HG02884 (cell line): Measurements from ENCODE around the gene FAM124A.
A peak's percentile ranks its signal among the peaks of the same experiment; 100 is the strongest.

Source experiments
- ATAC-seq: cut with Tn5 transposase; IDR thresholded peaks from one replicate; pipeline ENCODE4 v1.9.1; 2021; ENCODE audit warnings: mild to moderate bottlenecking, moderate library complexity; ENCODE audit not compliant: unreplicated experiment

Gene FAM124A

DNA sequence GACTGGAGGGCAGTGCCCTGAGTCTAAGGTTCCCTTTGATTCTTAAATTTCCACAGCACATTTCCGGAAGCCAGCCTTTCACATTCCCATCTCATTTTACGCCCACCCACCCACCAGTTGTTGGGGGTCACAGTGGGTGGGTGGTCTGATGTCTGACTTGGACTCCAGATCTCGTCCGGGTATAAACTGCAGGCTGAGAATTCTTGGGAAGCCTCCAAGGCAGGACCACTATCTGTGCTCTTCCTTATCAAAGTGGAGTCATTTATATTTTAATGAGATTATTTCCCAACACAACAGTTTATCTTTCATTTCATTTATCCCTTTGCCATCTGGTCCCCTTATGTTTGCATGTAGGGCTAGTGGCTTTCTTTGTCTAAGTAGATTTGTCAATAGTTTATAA lies 3.6 kb upstream of the FAM124A start:
- ATAC-seq = no peak

GRCh38 chr13:51220706-51221105 lies 1.5 kb upstream of the FAM124A start:
- ATAC-seq = no peak

DNA sequence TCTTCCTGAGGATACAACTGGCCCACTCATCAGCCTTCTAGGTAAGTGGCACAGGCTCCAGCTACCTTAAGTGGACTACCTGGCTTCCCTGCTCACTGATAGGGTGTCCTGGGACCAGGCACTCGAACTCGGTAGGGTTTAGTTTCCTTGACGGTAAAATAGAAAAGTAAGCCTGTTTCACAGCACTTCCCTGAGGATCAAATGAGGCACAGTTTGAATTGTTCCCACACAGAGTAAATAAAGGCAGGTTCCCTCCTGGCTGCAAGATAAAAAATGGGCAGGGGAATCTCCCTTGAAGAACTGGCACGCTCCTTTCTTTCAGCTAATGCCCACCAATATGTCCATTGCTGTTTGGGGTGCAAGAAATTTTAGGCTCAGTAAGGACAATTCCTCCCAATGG lies 1.1 kb upstream of the FAM124A start:
- no peak for ATAC-seq

DNA sequence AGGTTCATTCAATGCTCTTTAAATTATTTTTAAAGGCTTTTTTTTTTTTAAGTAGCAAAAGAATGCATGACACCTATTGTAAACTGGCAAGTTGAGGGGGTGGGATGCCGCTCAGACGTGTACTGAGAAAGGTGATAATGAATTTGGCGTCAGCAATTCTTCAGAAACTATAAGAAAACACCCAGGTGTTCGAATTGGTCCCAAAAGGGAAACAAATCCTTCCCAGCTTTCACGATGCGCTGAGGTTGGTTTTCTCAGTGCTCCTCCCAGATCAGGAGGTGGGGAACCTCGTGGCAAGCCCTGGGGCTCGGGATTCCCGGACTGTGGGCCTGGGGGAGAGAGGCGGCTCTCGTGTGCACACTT lies 543 bp upstream of the FAM124A start:
- ATAC-seq = no peak

DNA sequence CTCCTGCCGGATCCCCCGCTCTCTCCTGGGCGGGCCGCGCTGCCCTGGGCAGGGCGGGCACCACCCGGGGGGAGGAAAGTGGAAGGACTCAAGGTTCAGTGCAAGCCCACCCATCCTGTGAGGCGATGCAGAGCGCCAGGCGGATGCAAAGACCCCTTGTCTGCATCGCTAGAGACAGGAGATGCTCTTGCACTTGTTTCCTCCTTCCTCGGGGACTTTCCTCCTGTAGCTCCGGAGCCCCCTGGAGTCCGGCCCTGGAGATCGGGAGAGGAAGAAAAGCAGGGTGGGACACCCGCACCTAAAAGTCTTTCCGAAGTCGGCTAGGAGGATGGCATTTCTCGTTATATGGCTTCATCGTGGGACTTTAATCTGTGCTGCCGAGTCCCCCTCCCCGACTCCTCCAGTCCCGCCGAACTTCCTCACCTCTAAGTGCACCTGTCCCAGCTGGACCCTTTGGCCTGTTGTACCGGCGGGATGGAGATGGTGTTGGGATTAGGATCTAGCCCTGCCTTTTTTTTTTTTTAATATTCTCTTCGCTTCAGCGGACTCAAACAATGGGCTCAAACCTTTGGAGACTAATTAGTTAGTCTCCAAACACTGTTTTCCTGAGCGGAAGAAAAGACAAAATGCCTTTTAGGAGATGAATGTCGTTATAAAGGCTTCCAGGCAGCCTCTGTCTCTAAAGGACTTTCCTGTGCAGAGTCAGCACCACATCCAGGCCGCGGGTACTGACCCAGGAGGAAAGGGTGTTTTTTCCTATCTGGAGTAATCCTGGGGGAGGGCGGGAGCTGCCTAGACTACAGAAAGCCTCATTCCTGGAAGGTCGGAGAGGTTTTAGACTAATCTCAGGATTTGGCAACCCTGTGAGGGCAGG lies 725 bp downstream of the FAM124A start:
- ATAC-seq = peak; percentile 14

DNA sequence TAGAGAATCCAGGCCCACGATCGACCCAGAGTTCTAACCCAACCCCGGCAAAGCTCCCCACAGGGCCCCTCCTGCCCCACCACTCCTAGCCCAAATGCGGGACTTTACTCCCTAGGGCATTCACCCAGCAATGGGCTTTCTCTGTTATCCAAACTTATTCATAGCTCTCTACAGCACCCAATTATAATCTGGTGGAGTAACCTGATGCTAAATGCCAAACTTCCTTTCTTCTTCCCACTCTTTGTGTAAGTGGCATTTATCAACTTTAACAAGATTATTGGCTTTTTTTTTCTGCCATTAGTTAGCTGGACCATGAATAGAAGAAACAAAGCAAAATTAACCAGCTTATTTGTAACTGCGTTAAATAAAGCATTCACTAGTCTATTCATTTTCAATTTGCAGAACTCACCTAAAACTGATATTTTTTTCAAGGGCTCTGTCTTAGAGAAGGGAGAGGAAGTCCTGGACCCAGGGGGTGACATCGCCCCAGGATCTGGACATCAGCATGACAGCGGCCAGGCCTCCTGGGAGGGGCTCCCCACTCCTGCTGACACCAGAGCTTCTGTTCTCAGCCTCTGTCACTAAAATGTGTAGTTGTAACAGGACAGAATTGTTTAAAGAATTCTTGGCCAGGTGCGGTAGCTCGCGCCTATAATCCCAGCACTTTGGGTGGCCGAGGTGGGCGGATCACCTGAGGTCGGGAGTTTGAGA lies 1.5 kb downstream of the FAM124A start:
- no peak for ATAC-seq

DNA sequence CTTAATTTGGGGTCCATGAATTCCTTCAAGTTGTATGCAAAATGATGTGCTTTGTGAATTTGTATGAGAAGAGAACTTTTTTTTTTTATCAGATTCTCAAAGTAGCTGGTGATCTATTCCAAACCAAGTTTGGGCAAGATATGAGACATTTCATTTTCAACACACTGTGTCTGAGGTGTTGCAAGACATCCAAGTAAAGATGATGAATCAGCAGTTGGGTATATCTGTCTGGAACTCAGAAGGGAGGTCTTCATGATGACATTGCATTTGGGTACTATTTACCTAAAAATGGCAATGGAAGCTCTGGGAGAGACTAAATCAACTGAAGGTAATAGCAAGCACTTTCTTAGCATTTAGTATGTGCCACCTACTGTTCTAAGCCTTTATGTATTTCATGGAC lies 2.8 kb downstream of the FAM124A start:
- ATAC-seq = no peak

GRCh38 chr13:51227404-51227803 lies 5.2 kb downstream of the FAM124A start:
- no peak for ATAC-seq

- no peak for ATAC-seq
Measured at GRCh38 chr13:51229101-51229719, 7.0 kb downstream of the FAM124A start.

GRCh38 chr13:51229731-51230130 lies 7.5 kb downstream of the FAM124A start:
- ATAC-seq = no peak

DNA sequence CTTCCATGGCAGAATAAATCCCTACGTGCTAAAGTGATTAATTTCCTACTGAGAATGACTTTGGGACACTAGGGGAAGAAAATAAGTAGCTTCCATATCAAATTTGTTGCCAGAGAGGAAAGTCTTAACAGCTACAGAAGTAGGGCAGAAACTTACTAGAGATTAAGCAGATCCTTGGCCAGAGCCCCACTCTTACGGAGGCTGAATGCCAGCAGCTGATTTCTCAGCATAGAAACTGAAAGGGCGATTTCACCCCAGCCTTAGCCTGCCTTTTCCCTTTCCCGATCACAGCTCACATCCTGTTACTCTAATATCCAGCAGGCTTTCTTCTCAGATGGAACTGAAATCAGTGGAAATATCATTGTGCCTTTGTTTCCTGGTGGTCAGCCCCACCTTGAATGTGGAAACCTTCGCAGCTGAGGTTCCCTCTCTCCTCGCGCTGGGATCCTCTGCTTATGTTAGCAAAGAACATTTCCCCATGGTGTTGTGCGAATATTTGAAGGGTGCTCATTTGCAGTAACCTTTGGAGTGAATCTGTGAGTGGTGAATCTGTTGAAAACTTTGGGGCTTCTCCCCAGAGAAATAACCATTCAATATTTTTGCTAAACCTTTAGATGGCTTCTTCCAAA lies 8.4 kb downstream of the FAM124A start:
- no peak for ATAC-seq

GRCh38 chr13:51231456-51231855 lies 9.3 kb downstream of the FAM124A start:
- ATAC-seq = no peak

DNA sequence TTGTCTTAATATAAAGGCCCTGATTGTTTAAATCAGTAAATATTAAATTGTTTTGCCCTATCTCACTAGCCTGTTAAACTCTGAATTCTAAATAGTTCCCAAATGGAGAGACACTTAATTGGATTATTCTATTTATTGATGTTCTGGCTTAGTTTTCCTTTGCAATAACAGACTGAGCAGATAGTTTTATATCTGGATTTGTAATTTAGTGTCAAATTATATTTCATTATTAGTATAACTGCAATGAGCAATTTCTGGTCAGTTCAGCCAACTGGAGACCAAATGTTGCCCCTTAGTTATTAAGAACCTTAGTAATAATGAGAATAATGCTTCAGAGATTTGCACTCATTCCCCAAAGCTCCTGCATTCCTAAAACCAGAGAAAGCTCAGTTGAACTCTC lies 10.1 kb downstream of the FAM124A start:
- no peak for ATAC-seq

DNA sequence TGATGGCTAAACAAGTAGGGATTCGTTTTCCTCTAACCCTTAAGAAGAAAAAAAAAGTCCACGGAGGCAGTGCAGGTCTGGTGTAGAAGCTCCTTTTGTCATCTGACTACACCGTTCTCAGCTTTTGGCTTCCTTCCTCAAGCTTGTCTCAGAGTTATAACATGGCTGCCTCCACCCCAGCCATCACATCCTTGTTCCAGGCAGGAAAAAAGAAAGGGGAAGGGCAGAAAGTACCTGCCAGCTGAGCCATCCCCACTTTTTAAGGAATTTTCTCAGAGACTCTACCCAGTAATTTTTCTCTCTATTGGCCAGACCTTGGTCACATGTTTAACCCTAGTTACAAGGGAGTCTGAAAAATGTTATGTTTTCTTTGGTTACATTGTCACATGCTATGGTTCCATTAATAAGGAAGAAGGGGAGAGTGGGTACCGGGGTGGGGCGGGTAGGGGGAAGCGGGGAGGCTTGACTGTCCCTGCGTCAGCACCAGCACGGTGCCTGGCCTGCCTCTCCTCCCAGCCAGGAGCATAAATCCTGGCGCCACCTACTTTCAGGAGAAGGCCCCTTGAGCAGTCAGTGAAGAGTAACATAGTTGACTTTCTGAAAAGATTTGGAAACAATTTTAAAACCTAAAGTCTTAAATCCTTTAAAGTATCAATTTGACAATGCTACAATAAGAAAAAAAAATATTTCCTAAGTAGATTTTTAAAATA lies 11.1 kb downstream of the FAM124A start:
- ATAC-seq = no peak

GRCh38 chr13:51234676-51235075 lies 12.5 kb downstream of the FAM124A start:
- ATAC-seq = no peak

DNA sequence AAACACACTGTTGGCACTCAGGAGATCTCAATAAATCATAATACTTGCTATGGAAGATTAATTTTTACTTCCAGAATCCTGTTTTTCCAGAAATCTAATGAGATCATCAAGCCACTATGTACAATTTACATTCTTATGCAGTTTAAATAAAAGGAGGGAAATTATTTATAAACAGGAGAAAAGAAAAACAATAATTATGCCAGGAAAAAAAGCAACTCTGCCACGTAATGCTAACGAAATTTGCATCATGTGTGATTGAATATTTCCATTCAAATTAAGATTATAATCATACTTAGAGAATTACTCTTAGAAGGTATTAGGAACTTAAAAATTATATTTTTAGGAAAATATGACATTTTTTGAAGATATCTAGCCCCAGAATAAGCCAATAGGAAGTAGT lies 13.0 kb downstream of the FAM124A start:
- ATAC-seq = no peak

DNA sequence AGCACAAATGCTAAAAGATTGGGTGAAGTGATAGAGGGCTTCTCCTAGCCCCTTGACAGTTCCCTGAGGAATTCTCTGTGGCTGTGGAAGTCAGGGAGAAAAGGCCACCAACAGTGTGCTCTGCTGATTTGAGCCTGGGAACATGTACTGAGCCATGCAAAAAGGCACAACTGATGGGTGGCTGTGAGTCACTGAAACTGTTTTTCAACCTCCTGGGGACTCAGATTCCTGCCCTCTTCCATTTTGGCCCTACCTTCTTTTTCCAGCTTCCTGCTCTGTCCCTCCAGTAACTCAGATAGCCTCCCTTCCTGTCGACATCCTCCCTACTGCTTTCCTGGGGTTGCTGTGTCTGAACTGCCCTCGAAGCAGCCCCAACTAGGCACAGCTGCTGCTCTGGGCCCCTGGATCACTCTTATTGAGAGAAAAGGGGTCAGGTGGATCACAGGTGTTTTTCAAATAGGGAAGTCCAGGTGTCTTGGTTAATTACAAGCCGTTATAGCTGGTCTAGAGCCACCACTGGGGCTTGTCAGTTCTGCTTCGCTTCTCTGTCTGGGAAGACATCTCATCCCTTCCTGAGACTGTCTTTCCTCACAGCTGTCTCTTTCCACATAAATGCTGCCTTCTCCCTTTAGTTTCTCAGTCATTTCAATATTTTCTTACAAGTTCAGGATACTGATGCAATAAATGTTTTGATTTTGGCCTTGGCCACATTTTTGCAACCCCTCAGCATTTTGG lies 13.7 kb downstream of the FAM124A start:
- no peak for ATAC-seq

GRCh38 chr13:51236491-51236792 lies 14.2 kb downstream of the FAM124A start:
- ATAC-seq = no peak

DNA sequence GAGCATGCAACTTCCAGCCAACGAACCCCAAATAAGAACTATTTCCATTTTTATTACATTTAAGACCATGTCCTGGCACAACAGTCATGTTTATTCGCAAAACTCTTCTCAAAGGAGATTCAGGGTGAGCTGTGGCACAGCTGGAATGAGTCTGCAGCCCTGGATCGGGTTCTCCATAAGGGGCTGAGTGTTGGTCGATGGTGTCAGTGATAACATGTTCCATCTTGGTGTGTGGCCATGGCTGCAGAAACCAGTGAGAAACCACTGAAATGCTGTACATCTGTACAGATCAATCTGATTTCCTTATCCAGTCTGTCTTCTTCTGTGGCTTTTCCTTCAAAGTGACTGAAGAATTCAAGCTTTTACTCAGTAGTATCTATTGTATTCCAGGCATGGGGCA lies 15.2 kb downstream of the FAM124A start:
- ATAC-seq = no peak

DNA sequence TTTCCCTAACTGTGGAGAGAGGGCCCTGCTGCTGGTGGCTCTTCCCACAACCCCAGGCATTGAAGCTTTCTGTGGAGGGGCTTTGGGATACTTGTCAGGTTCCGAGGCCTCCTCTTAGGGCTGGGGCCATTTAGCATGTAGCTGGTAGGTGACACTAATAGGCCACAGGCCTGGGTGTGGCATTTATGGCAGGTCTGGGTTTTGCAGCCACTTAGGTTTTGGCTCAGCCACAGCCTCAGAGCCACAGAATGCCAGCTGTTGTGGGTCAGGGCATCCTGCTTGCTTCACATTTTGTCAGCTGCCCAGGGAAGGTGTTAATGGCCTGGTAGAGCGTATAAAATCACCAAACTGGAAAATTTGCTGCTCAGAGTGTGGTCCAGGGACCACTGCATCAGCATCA lies 15.7 kb downstream of the FAM124A start:
- ATAC-seq = no peak
